Astrocyte (in vitro differentiated cells and primary cell): ENCODE measurements around the gene CPNE5. TPM values are rescaled to one million over a fixed set of nuclear protein-coding genes. Genes with fewer than 3 reads are reported as not detected.

ENCODE experiments used
- DNase-seq: peaks from one replicate; pipeline ENCODE4 v3.0.0-alpha.2; 2010; ENCODE audit warnings: low read depth
- FAIRE-seq: peaks from 2 replicates; lab custom pipeline; 2011; peaks lifted over from hg19 to GRCh38; lab: Jason Lieb, UNC
- H2AFZ ChIP-seq: 2 replicates; pipeline ENCODE4 v1.6.0; 2012; ENCODE audit warnings: low read depth, low read length, inconsistent platforms
- H3K27ac ChIP-seq: 2 replicates; pipeline ENCODE4 v1.5.1; 2011; ENCODE audit warnings: low read depth, low read length, inconsistent platforms
- H3K27me3 ChIP-seq: 2 replicates; pipeline ENCODE4 v1.6.0; 2011; ENCODE audit warnings: low read length, inconsistent platforms; ENCODE audit not compliant: insufficient read depth
- H3K36me3 ChIP-seq: 2 replicates; pipeline ENCODE4 v1.5.1; 2011; ENCODE audit warnings: low read length, inconsistent platforms; ENCODE audit not compliant: insufficient read depth
- H3K4me1 ChIP-seq: 2 replicates; pipeline ENCODE4 v1.5.1; 2011; ENCODE audit warnings: low read length, inconsistent platforms; ENCODE audit not compliant: insufficient read depth
- H3K4me2 ChIP-seq: 2 replicates; pipeline ENCODE4 v1.6.0; 2012; ENCODE audit warnings: low read length, inconsistent platforms
- H3K4me3 ChIP-seq: 2 replicates; pipeline ENCODE4 v1.5.1; 2011; ENCODE audit warnings: low read depth, mild to moderate bottlenecking, low read length, inconsistent platforms; ENCODE audit not compliant: insufficient read depth
- H3K79me2 ChIP-seq: 2 replicates; pipeline ENCODE4 v1.6.0; 2012; ENCODE audit warnings: mild to moderate bottlenecking, low read length, inconsistent platforms; ENCODE audit not compliant: insufficient read depth
- H3K9ac ChIP-seq: 2 replicates; pipeline ENCODE4 v1.6.0; 2012; ENCODE audit warnings: mild to moderate bottlenecking, low read length, inconsistent platforms
- H3K9me3 ChIP-seq: 2 replicates; pipeline ENCODE4 v1.5.1; 2012; ENCODE audit warnings: low read depth, mild to moderate bottlenecking, low read length, inconsistent platforms; ENCODE audit not compliant: insufficient read depth
- H4K20me1 ChIP-seq: 2 replicates; pipeline ENCODE4 v1.6.0; 2012; ENCODE audit warnings: low read length, inconsistent platforms; ENCODE audit not compliant: insufficient read depth
- H3K27ac Mint-ChIP-seq: one replicate; pipeline ENCODE4 v1.8.0; 2021; ENCODE audit warnings: mild to moderate bottlenecking, mixed read lengths; ENCODE audit not compliant: unreplicated experiment
- H3K27me3 Mint-ChIP-seq: one replicate; pipeline ENCODE4 v1.8.0; 2021; ENCODE audit warnings: low read depth, mixed read lengths; ENCODE audit not compliant: unreplicated experiment
- H3K36me3 Mint-ChIP-seq: one replicate; pipeline ENCODE4 v1.8.0; 2021; ENCODE audit warnings: low read depth, mixed read lengths; ENCODE audit not compliant: unreplicated experiment
- H3K4me1 Mint-ChIP-seq: one replicate; pipeline ENCODE4 v1.8.0; 2021; ENCODE audit warnings: low read depth, mixed read lengths; ENCODE audit not compliant: unreplicated experiment
- H3K4me3 Mint-ChIP-seq: one replicate; pipeline ENCODE4 v1.8.0; 2021; ENCODE audit warnings: mild to moderate bottlenecking, moderate library complexity, mixed read lengths; ENCODE audit not compliant: unreplicated experiment
- H3K9me3 Mint-ChIP-seq: one replicate; pipeline ENCODE4 v1.8.0; 2021; ENCODE audit warnings: mild to moderate bottlenecking, mixed read lengths; ENCODE audit not compliant: unreplicated experiment
- EZH2 ChIP-seq: IDR thresholded peaks from 2 replicates; pipeline ENCODE4 v1.6.1; 2012; ENCODE audit warnings: mild to moderate bottlenecking, low read length, inconsistent platforms; ENCODE audit not compliant: insufficient read depth
- total RNA-seq: library from RNA; stranded (reverse); gene quantifications from 2 replicates; pipeline ENCODE4 v1.2.1, GENCODE V29; 2021
- TF ChIP-seq, protein P1 (sequence below): IDR thresholded peaks from 2 replicates; pipeline ENCODE4 v1.5.1; 2011; ENCODE audit warnings: low read depth, mild to moderate bottlenecking, inconsistent platforms, low read length, moderate library complexity; ENCODE audit not compliant: insufficient read depth

The CPNE5 gene
- total RNA-seq, 1 donor from 2014 or later = 0.11 TPM

DNA sequence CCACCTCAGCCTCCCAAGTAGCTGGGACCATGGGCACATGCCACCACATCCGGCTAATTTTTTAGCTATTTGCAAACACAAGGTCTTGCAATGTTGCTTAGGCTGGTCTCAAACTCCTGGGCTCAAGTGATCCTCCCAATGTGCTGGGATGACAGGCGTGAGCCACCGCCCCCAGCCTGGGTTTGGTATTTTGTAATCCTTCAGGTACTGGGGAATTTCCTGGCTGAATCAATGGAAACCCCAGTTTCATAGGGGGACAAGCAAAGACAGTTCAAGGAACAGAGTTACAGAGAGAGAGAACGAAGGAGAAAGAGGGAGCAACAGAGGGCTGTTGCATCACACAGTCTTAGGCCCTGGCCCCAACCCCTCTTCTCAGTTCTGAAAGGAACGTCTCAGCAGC is 105.9 kb downstream of the CPNE5 start:
- no peak for DNase-seq
- TF ChIP-seq, protein P1, sequence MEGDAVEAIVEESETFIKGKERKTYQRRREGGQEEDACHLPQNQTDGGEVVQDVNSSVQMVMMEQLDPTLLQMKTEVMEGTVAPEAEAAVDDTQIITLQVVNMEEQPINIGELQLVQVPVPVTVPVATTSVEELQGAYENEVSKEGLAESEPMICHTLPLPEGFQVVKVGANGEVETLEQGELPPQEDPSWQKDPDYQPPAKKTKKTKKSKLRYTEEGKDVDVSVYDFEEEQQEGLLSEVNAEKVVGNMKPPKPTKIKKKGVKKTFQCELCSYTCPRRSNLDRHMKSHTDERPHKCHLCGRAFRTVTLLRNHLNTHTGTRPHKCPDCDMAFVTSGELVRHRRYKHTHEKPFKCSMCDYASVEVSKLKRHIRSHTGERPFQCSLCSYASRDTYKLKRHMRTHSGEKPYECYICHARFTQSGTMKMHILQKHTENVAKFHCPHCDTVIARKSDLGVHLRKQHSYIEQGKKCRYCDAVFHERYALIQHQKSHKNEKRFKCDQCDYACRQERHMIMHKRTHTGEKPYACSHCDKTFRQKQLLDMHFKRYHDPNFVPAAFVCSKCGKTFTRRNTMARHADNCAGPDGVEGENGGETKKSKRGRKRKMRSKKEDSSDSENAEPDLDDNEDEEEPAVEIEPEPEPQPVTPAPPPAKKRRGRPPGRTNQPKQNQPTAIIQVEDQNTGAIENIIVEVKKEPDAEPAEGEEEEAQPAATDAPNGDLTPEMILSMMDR = no peak
- no peak for TF ChIP-seq EZH2
- Histone ChIP-seq H3K9ac (no peak overlapping the region), H3K79me2 (no peaks in the 10 kb centered on the region), H3K4me2 (no peak overlapping the region), H4K20me1 (no peaks in the 10 kb centered on the region), H3K9me3 (no peaks in the 10 kb centered on the region), H3K27me3 (peaks cover 2% of the 10 kb centered on the region), H2AFZ (no peak overlapping the region), H3K4me1 (peaks cover 6% of the 10 kb centered on the region), H3K36me3 (no peaks in the 10 kb centered on the region), H3K27ac (no peak overlapping the region), H3K4me3 (no peak overlapping the region)
- H3K4me3 Mint-ChIP-seq = no peak overlapping the region
- no peaks in the 10 kb centered on the region for H3K36me3 Mint-ChIP-seq
- H3K9me3 Mint-ChIP-seq = no peaks in the 10 kb centered on the region
- peaks cover 23% of the 10 kb centered on the region for H3K27me3 Mint-ChIP-seq
- peaks cover 11% of the 10 kb centered on the region for H3K4me1 Mint-ChIP-seq
- H3K27ac Mint-ChIP-seq = no peak overlapping the region
- no peak for FAIRE-seq

DNA sequence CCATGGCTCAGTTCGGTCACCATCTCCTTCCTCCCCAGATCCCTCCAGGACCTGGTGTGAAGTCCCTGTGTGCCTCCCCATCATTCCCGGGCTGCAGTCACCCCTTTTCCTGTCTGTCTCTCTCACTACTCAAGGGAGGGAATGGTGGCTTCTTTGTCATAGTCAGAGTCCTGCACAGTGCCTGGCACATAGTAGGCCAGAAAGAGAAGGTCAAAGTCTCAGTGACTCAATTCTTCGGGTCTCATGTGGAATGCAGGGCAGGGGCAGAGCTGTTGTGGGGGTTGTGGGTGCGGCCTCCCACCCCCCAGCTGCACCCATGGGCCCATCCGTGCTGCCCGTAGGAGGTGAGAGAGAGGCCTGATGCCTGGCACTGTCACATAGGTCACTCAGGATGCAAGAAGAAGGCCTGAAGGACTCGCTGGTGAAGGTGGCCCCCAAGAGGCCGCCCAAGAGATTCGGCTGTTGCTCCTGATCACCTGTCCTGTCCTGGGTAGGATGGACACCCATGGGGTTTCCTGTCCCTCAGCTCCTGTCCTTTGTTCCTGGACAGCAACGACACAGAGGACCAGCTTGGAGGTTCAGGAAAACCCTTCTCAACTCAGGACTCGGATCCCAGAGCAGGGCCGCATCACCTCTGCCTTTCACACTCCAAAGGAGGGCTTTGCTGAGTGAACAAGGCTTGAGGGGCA is 107.5 kb downstream of the CPNE5 start:
- no peak overlapping the region for H3K27ac ChIP-seq
- H3K4me1 ChIP-seq = peaks cover 6% of the 10 kb centered on the region
- TF ChIP-seq, protein P1 = no peak
- TF ChIP-seq EZH2 = no peak
- Mint-ChIP-seq H3K9me3 (no peaks in the 10 kb centered on the region), H3K27me3 (peaks cover 21% of the 10 kb centered on the region), H3K27ac (no peak overlapping the region), H3K4me1 (peaks cover 27% of the 10 kb centered on the region), H3K36me3 (no peaks in the 10 kb centered on the region), H3K4me3 (no peak overlapping the region)
- no peaks in the 10 kb centered on the region for H4K20me1 ChIP-seq
- H3K79me2 ChIP-seq = no peaks in the 10 kb centered on the region
- no peaks in the 10 kb centered on the region for H3K9me3 ChIP-seq
- no peak overlapping the region for H2AFZ ChIP-seq
- DNase-seq (no peak), FAIRE-seq (no peak)
- H3K9ac ChIP-seq = no peak overlapping the region
- no peak overlapping the region for H3K4me2 ChIP-seq
- H3K27me3 ChIP-seq = peaks cover 2% of the 10 kb centered on the region
- no peak overlapping the region for H3K4me3 ChIP-seq
- H3K36me3 ChIP-seq = no peaks in the 10 kb centered on the region
